Ishikawa (cell line): ENCODE results near the gene TNFRSF4.

Source experiments
- CEBPB ChIP-seq: IDR thresholded peaks from 2 replicates; pipeline ENCODE4 v1.6.1; 2012
- CREB1 ChIP-seq: IDR thresholded peaks from 2 replicates; pipeline ENCODE4 v1.6.1; 2012; ENCODE audit warnings: low read depth
- EGR1 ChIP-seq: IDR thresholded peaks from 2 replicates; pipeline ENCODE4 v1.6.1; 2012
- EP300 ChIP-seq: IDR thresholded peaks from 2 replicates; pipeline ENCODE4 v1.6.1; 2012; ENCODE audit warnings: borderline replicate concordance
- FOXM1 ChIP-seq: IDR thresholded peaks from 2 replicates; pipeline ENCODE4 v1.6.1; 2012; ENCODE audit warnings: low read depth, borderline replicate concordance
- MAX ChIP-seq: IDR thresholded peaks from 2 replicates; pipeline ENCODE4 v1.6.1; 2012
- NFIC ChIP-seq: IDR thresholded peaks from 2 replicates; pipeline ENCODE4 v1.6.1; 2012
- RAD21 ChIP-seq: IDR thresholded peaks from 2 replicates; pipeline ENCODE4 v1.6.1; 2012; ENCODE audit warnings: low read depth
- TAF1 ChIP-seq: IDR thresholded peaks from 2 replicates; pipeline ENCODE4 v1.6.1; 2012; ENCODE audit warnings: low read depth, mild to moderate bottlenecking
- TCF12 ChIP-seq: IDR thresholded peaks from 2 replicates; pipeline ENCODE4 v1.6.1; 2012; ENCODE audit warnings: low read depth
- TEAD4 ChIP-seq: IDR thresholded peaks from 2 replicates; pipeline ENCODE4 v1.6.1; 2012
- USF1 ChIP-seq: IDR thresholded peaks from 2 replicates; pipeline ENCODE4 v1.6.1; 2012
- YY1 ChIP-seq: IDR thresholded peaks from 2 replicates; pipeline ENCODE4 v1.6.1; 2012; ENCODE audit warnings: low read depth
- ZBTB7A ChIP-seq: IDR thresholded peaks from 2 replicates; pipeline ENCODE4 v1.6.1; 2012; ENCODE audit warnings: low read depth
- TF ChIP-seq, protein P1 (sequence below): IDR thresholded peaks from 2 replicates; pipeline ENCODE4 v1.6.1; 2012; ENCODE audit warnings: low read depth, mild to moderate bottlenecking

TNFRSF4 gene

DNA sequence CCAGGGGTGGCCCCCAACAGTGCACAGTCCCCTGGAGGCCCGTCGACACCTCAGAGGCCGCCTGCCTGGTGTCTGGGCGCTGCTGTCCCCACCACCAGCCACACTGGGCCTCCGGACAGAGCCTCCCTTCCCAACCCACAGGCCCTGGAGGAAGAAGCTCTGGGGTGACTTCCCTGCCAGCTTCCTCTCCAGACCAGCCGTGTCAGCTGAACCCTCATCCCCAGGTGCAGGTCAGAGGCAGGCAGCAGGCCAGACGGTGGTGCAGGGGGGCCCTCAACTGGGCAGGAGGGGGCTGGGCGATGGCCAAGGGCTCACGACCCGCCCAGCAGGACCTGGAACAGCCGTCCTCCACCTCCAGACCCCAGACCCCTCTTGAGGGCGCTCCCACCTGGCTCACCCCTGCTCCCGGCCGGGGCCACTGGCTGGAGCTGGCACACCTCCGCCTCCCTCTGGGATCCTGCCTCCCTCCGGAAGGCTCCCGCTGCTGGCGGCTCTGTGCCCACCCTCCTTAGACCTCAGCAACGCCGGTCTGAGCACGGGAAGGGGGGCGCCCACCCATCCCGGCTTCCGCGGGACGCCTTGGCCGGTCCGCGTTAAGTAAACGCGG is 8.1 kb downstream of the TNFRSF4 start:
- TF ChIP-seq EP300 (no peak), USF1 (no peak), CEBPB (no peak), TCF12 (no peak), YY1 (no peak), TAF1 (no peak), ZBTB7A (no peak), EGR1 (no peak), RAD21 (no peak; the same call in 1 of the 2 replicates), MAX (no peak), NFIC (no peak), TEAD4 (no peak)
- TF ChIP-seq, protein P1, sequence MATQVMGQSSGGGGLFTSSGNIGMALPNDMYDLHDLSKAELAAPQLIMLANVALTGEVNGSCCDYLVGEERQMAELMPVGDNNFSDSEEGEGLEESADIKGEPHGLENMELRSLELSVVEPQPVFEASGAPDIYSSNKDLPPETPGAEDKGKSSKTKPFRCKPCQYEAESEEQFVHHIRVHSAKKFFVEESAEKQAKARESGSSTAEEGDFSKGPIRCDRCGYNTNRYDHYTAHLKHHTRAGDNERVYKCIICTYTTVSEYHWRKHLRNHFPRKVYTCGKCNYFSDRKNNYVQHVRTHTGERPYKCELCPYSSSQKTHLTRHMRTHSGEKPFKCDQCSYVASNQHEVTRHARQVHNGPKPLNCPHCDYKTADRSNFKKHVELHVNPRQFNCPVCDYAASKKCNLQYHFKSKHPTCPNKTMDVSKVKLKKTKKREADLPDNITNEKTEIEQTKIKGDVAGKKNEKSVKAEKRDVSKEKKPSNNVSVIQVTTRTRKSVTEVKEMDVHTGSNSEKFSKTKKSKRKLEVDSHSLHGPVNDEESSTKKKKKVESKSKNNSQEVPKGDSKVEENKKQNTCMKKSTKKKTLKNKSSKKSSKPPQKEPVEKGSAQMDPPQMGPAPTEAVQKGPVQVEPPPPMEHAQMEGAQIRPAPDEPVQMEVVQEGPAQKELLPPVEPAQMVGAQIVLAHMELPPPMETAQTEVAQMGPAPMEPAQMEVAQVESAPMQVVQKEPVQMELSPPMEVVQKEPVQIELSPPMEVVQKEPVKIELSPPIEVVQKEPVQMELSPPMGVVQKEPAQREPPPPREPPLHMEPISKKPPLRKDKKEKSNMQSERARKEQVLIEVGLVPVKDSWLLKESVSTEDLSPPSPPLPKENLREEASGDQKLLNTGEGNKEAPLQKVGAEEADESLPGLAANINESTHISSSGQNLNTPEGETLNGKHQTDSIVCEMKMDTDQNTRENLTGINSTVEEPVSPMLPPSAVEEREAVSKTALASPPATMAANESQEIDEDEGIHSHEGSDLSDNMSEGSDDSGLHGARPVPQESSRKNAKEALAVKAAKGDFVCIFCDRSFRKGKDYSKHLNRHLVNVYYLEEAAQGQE = no peak

GRCh38 chr1:1204998-1205768 is 8.8 kb downstream of the TNFRSF4 start:
- TF ChIP-seq MAX = no peak
- TF ChIP-seq TCF12 = no peak; the same call in 1 of the 2 replicates
- no peak for TF ChIP-seq NFIC

DNA sequence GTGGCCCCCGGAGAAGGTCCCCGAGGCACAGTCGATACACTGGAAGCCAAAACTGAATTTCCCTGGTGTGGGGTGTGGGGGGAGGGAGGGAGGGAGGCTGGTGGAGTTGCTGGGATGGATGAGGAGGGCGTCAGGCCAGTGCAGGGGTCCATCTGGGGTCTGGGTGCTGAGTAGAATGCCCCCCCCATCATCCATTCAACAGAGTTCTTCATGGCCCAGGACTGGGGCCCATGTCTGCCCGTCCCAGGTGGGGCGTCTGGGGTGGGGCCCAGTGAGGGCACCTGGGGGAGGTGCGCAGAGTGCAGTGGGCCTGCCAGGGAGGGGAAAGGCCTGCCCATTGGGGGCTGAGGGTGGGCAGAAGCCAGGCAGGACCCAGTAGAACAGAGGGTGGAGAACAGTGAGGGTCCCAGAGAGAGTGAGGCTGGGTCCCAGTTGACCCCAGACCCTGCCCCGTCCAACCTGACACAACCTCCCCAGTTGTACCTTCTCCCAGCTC is 9.5 kb downstream of the TNFRSF4 start:
- TF ChIP-seq MAX = no peak
- no peak for TF ChIP-seq NFIC

DNA sequence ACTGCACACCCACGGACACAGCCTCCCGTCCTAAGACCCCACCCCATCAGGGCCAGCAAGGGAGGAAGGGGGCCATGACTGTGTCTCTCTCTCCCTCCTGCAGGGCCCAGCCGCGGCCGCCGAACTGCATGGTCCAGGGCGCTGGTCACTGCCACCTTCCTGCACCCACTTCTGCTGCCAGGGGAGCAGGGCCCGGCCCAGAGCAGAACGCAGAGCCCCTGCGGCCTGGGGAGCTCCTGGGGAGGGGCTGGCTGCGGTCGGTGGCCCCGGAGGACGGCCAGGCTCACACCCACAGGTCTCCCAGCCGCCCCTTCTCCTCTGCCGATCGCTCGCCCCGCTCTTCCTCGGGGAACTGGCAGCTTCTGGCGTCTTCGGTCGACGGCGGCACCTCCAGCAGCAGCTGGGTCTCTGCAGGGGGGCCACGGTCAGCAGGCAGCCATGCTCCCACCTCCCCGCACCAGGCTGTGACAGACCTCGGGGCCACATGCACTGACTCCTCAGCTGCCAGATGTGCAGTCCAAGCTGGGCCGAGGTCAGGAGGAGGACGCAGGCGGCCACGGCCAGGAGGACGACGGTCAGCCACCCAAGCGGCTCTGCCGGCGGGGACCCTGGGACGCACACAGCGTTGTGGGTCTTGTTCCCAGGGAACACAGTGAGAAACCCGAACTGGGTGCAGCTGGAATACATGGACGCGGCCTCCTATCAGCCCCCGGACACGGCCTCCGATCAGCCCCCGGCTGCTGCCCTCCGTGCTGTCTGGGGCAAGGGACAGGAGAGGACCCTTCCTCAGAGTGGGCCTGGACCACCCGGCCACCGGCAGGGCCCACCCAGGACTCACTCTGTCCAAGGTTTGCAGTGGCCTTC is 10.2 kb downstream of the TNFRSF4 start:
- TF ChIP-seq ZBTB7A (no peak), CEBPB (no peak), RAD21 (no peak), FOXM1 (no peak), CREB1 (no peak), TCF12 (no peak), EP300 (no peak), TEAD4 (no peak), MAX (no peak), NFIC (no peak), YY1 (no peak), TAF1 (no peak), USF1 (no peak), EGR1 (no peak)
- TF ChIP-seq, protein P1 = no peak

- no peak for TF ChIP-seq TCF12
- TF ChIP-seq YY1 = no peak
These were observed 11.0 kb downstream of the TNFRSF4 start for GRCh38 chr1:1202831-1203560.
